Measurements from ENCODE around the gene DDX41. TPM values are rescaled to one million over a fixed set of nuclear protein-coding genes. Genes with fewer than 3 reads are reported as not detected.

DDX41 gene
- total RNA-seq, 1 experiment from 2014 or later: 318 TPM

DNA sequence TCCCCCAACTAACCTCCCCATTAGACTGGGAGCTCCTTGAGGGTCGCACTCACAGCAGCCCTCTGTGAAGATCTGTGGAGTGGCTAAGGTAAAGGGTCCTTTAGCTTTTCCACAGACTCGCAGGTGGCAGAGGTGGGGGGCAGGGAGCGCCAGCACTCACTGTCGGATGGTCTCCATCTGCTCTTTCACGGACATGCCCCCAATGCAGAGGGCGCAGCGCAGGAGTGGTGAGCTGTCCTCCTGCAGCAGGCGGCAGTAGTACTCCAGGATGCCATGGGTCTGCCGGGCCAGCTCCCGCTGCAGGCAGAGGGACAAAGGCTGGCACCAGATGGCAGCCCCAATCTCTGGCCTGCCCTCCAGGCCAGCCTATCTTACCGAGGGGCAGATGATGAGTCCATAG lies 2.2 kb downstream of the DDX41 start:
- H4K20me1 ChIP-seq (ENCODE audit: low read length): no peaks in the 10 kb centered on the region
- intact Hi-C loops (cut with micrococcal nuclease): no loop called here
- POLR2A ChIA-PET (ENCODE audit: unreplicated experiment): no interaction called here
- no peak overlapping the region for H3K27ac ChIP-seq (ENCODE audit: low read length)
- BruUV-seq (replicated peaks): no TSS peak
- no peaks in the 10 kb centered on the region for H3F3A ChIP-seq (ENCODE audit: low read length, unreplicated experiment)
- H3K9me3 ChIP-seq (ENCODE audit: low read length): no peaks in the 10 kb centered on the region
- no peak overlapping the region for H3K4me2 ChIP-seq (ENCODE audit: low read length)
- peaks cover 29% of the 10 kb centered on the region for H3K36me3 ChIP-seq (ENCODE audit: low read depth, low read length)
- CTCF ChIA-PET: no interaction called here
- peaks cover 37% of the 10 kb centered on the region for H3K79me2 ChIP-seq (ENCODE audit: low read length)
- no peaks in the 10 kb centered on the region for H3K9me2 ChIP-seq (replicated peaks; ENCODE audit: low read length)
- no peak overlapping the region for H3K4me3 ChIP-seq (ENCODE audit: low read length)
- H3K27me3 ChIP-seq (ENCODE audit: low read length): no peaks in the 10 kb centered on the region
- TF ChIP-seq EZH2phosphoT487 (IDR thresholded peaks at IDR 0.05; ENCODE audit: borderline replicate concordance, low read length): no peak
- TF ChIP-seq EZH2 (IDR thresholded peaks at IDR 0.05; ENCODE audit: low read length, unreplicated experiment): no peak
- TF ChIP-seq, protein P1, sequence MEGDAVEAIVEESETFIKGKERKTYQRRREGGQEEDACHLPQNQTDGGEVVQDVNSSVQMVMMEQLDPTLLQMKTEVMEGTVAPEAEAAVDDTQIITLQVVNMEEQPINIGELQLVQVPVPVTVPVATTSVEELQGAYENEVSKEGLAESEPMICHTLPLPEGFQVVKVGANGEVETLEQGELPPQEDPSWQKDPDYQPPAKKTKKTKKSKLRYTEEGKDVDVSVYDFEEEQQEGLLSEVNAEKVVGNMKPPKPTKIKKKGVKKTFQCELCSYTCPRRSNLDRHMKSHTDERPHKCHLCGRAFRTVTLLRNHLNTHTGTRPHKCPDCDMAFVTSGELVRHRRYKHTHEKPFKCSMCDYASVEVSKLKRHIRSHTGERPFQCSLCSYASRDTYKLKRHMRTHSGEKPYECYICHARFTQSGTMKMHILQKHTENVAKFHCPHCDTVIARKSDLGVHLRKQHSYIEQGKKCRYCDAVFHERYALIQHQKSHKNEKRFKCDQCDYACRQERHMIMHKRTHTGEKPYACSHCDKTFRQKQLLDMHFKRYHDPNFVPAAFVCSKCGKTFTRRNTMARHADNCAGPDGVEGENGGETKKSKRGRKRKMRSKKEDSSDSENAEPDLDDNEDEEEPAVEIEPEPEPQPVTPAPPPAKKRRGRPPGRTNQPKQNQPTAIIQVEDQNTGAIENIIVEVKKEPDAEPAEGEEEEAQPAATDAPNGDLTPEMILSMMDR (conservative IDR thresholded peaks at IDR 0.05; ENCODE audit: low read depth, low read length): no peak
- no peak overlapping the region for H2AFZ ChIP-seq (ENCODE audit: low read length)
- H3K9ac ChIP-seq (ENCODE audit: low read length): no peak overlapping the region
- H3K4me1 ChIP-seq (ENCODE audit: insufficient read depth, low read length): peaks cover 20% of the 10 kb centered on the region
- no peak for ATAC-seq
- no peak for DNase-seq

DNA sequence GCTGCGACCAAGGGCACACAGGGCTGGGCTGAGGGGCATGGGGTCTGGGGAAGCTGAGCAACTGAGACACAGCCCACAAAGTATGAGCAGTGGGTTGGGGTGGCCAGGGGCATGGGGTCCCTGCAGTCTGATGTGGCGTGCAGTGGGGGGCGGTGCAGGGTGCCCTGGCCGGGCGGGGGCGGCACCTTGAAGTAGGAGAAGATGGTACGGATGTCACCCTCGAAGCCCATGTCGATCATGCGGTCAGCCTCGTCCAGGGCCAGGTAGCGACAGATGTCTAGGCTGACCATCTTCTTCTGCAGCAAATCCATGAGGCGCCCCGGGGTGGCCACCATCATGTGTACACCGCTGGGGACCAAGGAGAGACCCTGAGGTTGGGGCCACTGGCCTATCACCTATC lies 3.3 kb downstream of the DDX41 start:
- Histone ChIP-seq H3K4me2 (ENCODE audit: low read length) (no peak overlapping the region), H3K9me3 (ENCODE audit: low read length) (no peaks in the 10 kb centered on the region), H4K20me1 (ENCODE audit: low read length) (no peaks in the 10 kb centered on the region), H2AFZ (ENCODE audit: low read length) (no peak overlapping the region), H3K27me3 (ENCODE audit: low read length) (no peaks in the 10 kb centered on the region), H3K79me2 (ENCODE audit: low read length) (peaks cover 29% of the 10 kb centered on the region), H3K27ac (ENCODE audit: low read length) (no peak overlapping the region), H3K4me1 (ENCODE audit: insufficient read depth, low read length) (peaks cover 12% of the 10 kb centered on the region), H3F3A (ENCODE audit: low read length, unreplicated experiment) (no peaks in the 10 kb centered on the region), H3K9me2 (replicated peaks; ENCODE audit: low read length) (no peaks in the 10 kb centered on the region), H3K4me3 (ENCODE audit: low read length) (no peak overlapping the region), H3K9ac (ENCODE audit: low read length) (no peak overlapping the region), H3K36me3 (ENCODE audit: low read depth, low read length) (peaks cover 29% of the 10 kb centered on the region)
- intact Hi-C loops (cut with micrococcal nuclease): no loop called here
- ATAC-seq (no peak), DNase-seq (no peak)
- TF ChIP-seq EZH2 (IDR thresholded peaks at IDR 0.05; ENCODE audit: low read length, unreplicated experiment): no peak
- BruUV-seq (replicated peaks): no TSS peak
- POLR2A ChIA-PET (ENCODE audit: unreplicated experiment): no interaction called here
- CTCF ChIA-PET: no interaction called here

DNA sequence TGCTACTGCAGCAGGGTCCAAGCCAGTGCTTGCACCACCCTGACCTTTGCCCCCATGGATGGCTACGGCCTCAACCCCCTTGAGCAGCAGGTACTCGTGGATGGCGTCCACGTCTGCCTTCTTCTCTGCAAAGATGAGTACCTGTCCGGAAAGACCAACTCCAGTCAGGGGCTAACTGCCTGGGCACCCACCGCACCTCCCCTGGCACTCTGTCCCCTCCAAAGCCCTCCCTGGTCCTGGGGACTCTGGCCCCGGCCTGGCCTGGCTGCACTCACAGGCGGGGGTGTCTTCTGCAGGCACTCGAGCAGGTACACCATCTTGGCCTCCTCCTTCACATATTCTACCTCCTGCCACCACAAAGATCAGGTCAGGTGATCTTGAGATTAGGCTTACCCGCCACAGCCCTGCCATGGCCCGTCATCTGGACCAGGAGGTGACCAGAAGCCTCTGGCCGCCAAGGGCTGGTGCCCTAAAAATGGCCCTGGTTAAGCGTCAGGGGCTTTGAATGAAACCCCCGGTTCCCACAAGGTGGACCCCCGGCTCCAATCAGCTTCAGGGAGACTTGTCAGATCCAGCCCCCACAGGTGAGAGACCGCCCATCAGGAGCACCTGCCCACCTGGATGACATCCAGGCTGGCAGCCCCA lies 3.9 kb downstream of the DDX41 start:
- CTCF ChIA-PET: no interaction called here
- no peak overlapping the region for H2AFZ ChIP-seq (ENCODE audit: low read length)
- POLR2A ChIA-PET (ENCODE audit: unreplicated experiment): no interaction called here
- no TSS peak for BruUV-seq (replicated peaks)
- no peak overlapping the region for H3K9ac ChIP-seq (ENCODE audit: low read length)
- H3K79me2 ChIP-seq (ENCODE audit: low read length): peaks cover 29% of the 10 kb centered on the region
- no peak overlapping the region for H3K27ac ChIP-seq (ENCODE audit: low read length)
- H3K4me2 ChIP-seq (ENCODE audit: low read length): no peak overlapping the region
- no peaks in the 10 kb centered on the region for H4K20me1 ChIP-seq (ENCODE audit: low read length)
- H3K4me3 ChIP-seq (ENCODE audit: low read length): no peak overlapping the region
- intact Hi-C loops (cut with micrococcal nuclease): no loop called here
- ATAC-seq (no peak), DNase-seq (no peak)
- H3K27me3 ChIP-seq (ENCODE audit: low read length): no peaks in the 10 kb centered on the region
- TF ChIP-seq EZH2phosphoT487 (IDR thresholded peaks at IDR 0.05; ENCODE audit: borderline replicate concordance, low read length): no peak
- TF ChIP-seq, protein P1 (conservative IDR thresholded peaks at IDR 0.05; ENCODE audit: low read depth, low read length): no peak
- TF ChIP-seq EZH2 (IDR thresholded peaks at IDR 0.05; ENCODE audit: low read length, unreplicated experiment): no peak
- no peaks in the 10 kb centered on the region for H3F3A ChIP-seq (ENCODE audit: low read length, unreplicated experiment)
- peaks cover 12% of the 10 kb centered on the region for H3K4me1 ChIP-seq (ENCODE audit: insufficient read depth, low read length)
- no peaks in the 10 kb centered on the region for H3K9me2 ChIP-seq (replicated peaks; ENCODE audit: low read length)
- H3K9me3 ChIP-seq (ENCODE audit: low read length): no peaks in the 10 kb centered on the region
- H3K36me3 ChIP-seq (ENCODE audit: low read depth, low read length): peaks cover 29% of the 10 kb centered on the region
